ENCODE measurements around the gene DNAJC11.

DNA sequence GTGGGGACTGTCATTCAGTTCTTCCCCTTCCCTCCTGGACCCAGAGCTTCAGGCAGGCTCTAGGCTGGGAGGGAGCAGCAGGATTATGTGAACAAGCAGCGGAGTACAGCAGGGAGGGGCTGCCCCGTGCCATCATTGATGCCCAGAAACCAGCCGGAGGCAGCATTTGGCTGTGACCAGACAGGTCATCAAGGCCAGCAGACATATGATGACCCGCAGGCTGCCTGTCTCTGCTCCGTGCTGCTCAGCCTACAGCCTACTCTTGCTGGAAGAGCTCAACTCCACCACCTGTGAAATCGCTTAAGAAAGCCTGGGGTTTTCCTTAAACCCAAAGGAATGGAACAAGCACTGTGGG lies 103.9 kb downstream of the DNAJC11 start:
- TF ChIP-seq, protein P1, sequence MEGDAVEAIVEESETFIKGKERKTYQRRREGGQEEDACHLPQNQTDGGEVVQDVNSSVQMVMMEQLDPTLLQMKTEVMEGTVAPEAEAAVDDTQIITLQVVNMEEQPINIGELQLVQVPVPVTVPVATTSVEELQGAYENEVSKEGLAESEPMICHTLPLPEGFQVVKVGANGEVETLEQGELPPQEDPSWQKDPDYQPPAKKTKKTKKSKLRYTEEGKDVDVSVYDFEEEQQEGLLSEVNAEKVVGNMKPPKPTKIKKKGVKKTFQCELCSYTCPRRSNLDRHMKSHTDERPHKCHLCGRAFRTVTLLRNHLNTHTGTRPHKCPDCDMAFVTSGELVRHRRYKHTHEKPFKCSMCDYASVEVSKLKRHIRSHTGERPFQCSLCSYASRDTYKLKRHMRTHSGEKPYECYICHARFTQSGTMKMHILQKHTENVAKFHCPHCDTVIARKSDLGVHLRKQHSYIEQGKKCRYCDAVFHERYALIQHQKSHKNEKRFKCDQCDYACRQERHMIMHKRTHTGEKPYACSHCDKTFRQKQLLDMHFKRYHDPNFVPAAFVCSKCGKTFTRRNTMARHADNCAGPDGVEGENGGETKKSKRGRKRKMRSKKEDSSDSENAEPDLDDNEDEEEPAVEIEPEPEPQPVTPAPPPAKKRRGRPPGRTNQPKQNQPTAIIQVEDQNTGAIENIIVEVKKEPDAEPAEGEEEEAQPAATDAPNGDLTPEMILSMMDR (IDR thresholded peaks at IDR 0.05; ENCODE audit: poor library complexity), result no peak
- TF ChIP-seq EZH2 (IDR thresholded peaks at IDR 0.05; ENCODE audit: borderline replicate concordance) (no peak), EZH2phosphoT487 (IDR thresholded peaks at IDR 0.05; ENCODE audit: low read depth, severe bottlenecking, unreplicated experiment) (no peak)

Data from hepatocyte (in vitro differentiated cells).